ENCODE measurements around the gene SIN3B.

Gene SIN3B

GRCh38 chr19:16885166-16885565 lies 56.0 kb downstream of the SIN3B start:
- peaks cover 10% of the 10 kb centered on the region in 2 experiments for H3K36me3 ChIP-seq (ENCODE audit: control insufficient read depth in 1 of 2, insufficient read depth in 2 of 2, low read length in 2 of 2)
- H3K4ac ChIP-seq (ENCODE audit: low read depth, low read length), result no peak overlapping the region
- H3K27ac ChIP-seq (ENCODE audit: low read depth, low read length), result no peak overlapping the region
- no peak overlapping the region for H2BK120ac ChIP-seq (ENCODE audit: insufficient read depth, low read length, poor library complexity)
- no peaks in the 10 kb centered on the region for H3K4me1 ChIP-seq (ENCODE audit: control insufficient read depth in 1 of 2, insufficient read depth in 2 of 2, low read length in 2 of 2)
- no peak overlapping the region for H4K8ac ChIP-seq (ENCODE audit: low read depth, low read length)
- peaks cover 18% of the 10 kb centered on the region for H3K9me3 ChIP-seq (ENCODE audit: insufficient read depth, low read depth, low read length)
- no peak overlapping the region for H2AFZ ChIP-seq (ENCODE audit: insufficient read depth, low read length, poor library complexity)
- H3K23ac ChIP-seq (ENCODE audit: low read length), result no peak overlapping the region
- H3K18ac ChIP-seq (ENCODE audit: low read length), result no peak overlapping the region
- H2BK12ac ChIP-seq (ENCODE audit: low read length), result no peak overlapping the region
- WGBS (ENCODE audit: extremely low coverage, insufficient coverage, insufficient read length), result no CpG with 5 or more reads among the region's 5 CpGs
- H3K9ac ChIP-seq (ENCODE audit: low read length), result no peak overlapping the region
- H3K79me1 ChIP-seq (ENCODE audit: low read length), result no peaks in the 10 kb centered on the region
- H3K27me3 ChIP-seq (ENCODE audit: insufficient read depth, low read length), result no peaks in the 10 kb centered on the region
- H3K79me2 ChIP-seq (ENCODE audit: control insufficient read depth, insufficient read depth, low read length, poor library complexity), result no peaks in the 10 kb centered on the region
- H2BK5ac ChIP-seq (ENCODE audit: low read depth, low read length, poor library complexity), result no peak overlapping the region
- H2AK5ac ChIP-seq (ENCODE audit: low read length), result no peak overlapping the region
- no peak overlapping the region for H4K91ac ChIP-seq (ENCODE audit: low read depth, low read length)
- no peak overlapping the region for H4K12ac ChIP-seq (ENCODE audit: low read depth, low read length)
- H3K4me3 ChIP-seq (ENCODE audit: low read depth, low read length), result no peak overlapping the region
- H3K4me2 ChIP-seq (ENCODE audit: low read length), result no peak overlapping the region
- DNase-seq, result no peak
- no peak overlapping the region for H3K14ac ChIP-seq (ENCODE audit: low read length)

- Histone ChIP-seq H2AFZ (ENCODE audit: insufficient read depth, low read length, poor library complexity) (no peak overlapping the region), H3K14ac (ENCODE audit: low read length) (no peak overlapping the region), H3K9me3 (ENCODE audit: insufficient read depth, low read depth, low read length) (peaks cover 13% of the 10 kb centered on the region), H4K91ac (ENCODE audit: low read depth, low read length) (no peak overlapping the region), H3K27me3 (ENCODE audit: insufficient read depth, low read length) (no peaks in the 10 kb centered on the region), H3K79me2 (ENCODE audit: control insufficient read depth, insufficient read depth, low read length, poor library complexity) (no peaks in the 10 kb centered on the region), H3K27ac (ENCODE audit: low read depth, low read length) (no peak overlapping the region), H3K36me3 (ENCODE audit: control insufficient read depth in 1 of 2, insufficient read depth in 2 of 2, low read length in 2 of 2) (no peaks in the 10 kb centered on the region), H3K18ac (ENCODE audit: low read length) (no peak overlapping the region), H2BK120ac (ENCODE audit: insufficient read depth, low read length, poor library complexity) (no peak overlapping the region), H3K79me1 (ENCODE audit: low read length) (no peaks in the 10 kb centered on the region), H3K4ac (ENCODE audit: low read depth, low read length) (no peak overlapping the region), H2BK5ac (ENCODE audit: low read depth, low read length, poor library complexity) (no peak overlapping the region), H3K23ac (ENCODE audit: low read length) (no peak overlapping the region), H3K4me1 (ENCODE audit: control insufficient read depth in 1 of 2, insufficient read depth in 2 of 2, low read length in 2 of 2) (no peaks in the 10 kb centered on the region), H2BK12ac (ENCODE audit: low read length) (no peak overlapping the region), H4K12ac (ENCODE audit: low read depth, low read length) (no peak overlapping the region), H3K4me2 (ENCODE audit: low read length) (no peak overlapping the region), H3K4me3 (ENCODE audit: low read depth, low read length) (no peak overlapping the region), H2AK5ac (ENCODE audit: low read length) (no peak overlapping the region), H3K9ac (ENCODE audit: low read length) (no peak overlapping the region), H4K8ac (ENCODE audit: low read depth, low read length) (no peak overlapping the region)
- no CpG with 5 or more reads among the region's 20 CpGs for WGBS (ENCODE audit: extremely low coverage, insufficient coverage, insufficient read length)
- peak; percentile 90 to 95 for DNase-seq
Measured at GRCh38 chr19:16886305-16886880, 57.2 kb downstream of the SIN3B start.

- no peak overlapping the region for H3K4ac ChIP-seq (ENCODE audit: low read depth, low read length)
- no peak overlapping the region for H2AK5ac ChIP-seq (ENCODE audit: low read length)
- H2BK12ac ChIP-seq (ENCODE audit: low read length), result no peak overlapping the region
- H2AFZ ChIP-seq (ENCODE audit: insufficient read depth, low read length, poor library complexity), result no peak overlapping the region
- H3K27ac ChIP-seq (ENCODE audit: low read depth, low read length), result no peak overlapping the region
- H3K4me2 ChIP-seq (ENCODE audit: low read length), result no peak overlapping the region
- H3K9me3 ChIP-seq (ENCODE audit: insufficient read depth, low read depth, low read length), result peaks cover 10% of the 10 kb centered on the region
- H3K4me1 ChIP-seq (ENCODE audit: control insufficient read depth in 1 of 2, insufficient read depth in 2 of 2, low read length in 2 of 2), result no peaks in the 10 kb centered on the region
- no CpG with 5 or more reads among the region's 17 CpGs for WGBS (ENCODE audit: extremely low coverage, insufficient coverage, insufficient read length)
- H2BK5ac ChIP-seq (ENCODE audit: low read depth, low read length, poor library complexity), result no peak overlapping the region
- H3K9ac ChIP-seq (ENCODE audit: low read length), result no peak overlapping the region
- H3K79me1 ChIP-seq (ENCODE audit: low read length), result no peaks in the 10 kb centered on the region
- H4K12ac ChIP-seq (ENCODE audit: low read depth, low read length), result no peak overlapping the region
- H3K36me3 ChIP-seq (ENCODE audit: control insufficient read depth in 1 of 2, insufficient read depth in 2 of 2, low read length in 2 of 2), result no peaks in the 10 kb centered on the region
- no peak overlapping the region for H4K8ac ChIP-seq (ENCODE audit: low read depth, low read length)
- H2BK120ac ChIP-seq (ENCODE audit: insufficient read depth, low read length, poor library complexity), result no peak overlapping the region
- no peak overlapping the region for H3K23ac ChIP-seq (ENCODE audit: low read length)
- no peak overlapping the region for H3K4me3 ChIP-seq (ENCODE audit: low read depth, low read length)
- DNase-seq, result no peak
- H3K14ac ChIP-seq (ENCODE audit: low read length), result no peak overlapping the region
- H3K18ac ChIP-seq (ENCODE audit: low read length), result no peak overlapping the region
- H3K27me3 ChIP-seq (ENCODE audit: insufficient read depth, low read length), result no peaks in the 10 kb centered on the region
- H3K79me2 ChIP-seq (ENCODE audit: control insufficient read depth, insufficient read depth, low read length, poor library complexity), result no peaks in the 10 kb centered on the region
- H4K91ac ChIP-seq (ENCODE audit: low read depth, low read length), result no peak overlapping the region
Measured at GRCh38 chr19:16887353-16888265, 58.4 kb downstream of the SIN3B start.

- Histone ChIP-seq H2BK12ac (ENCODE audit: low read length) (no peak within 1 kb of the TSS), H3K4me2 (ENCODE audit: low read length) (no peak within 1 kb of the TSS), H3K4ac (ENCODE audit: low read depth, low read length) (no peak within 1 kb of the TSS), H4K8ac (ENCODE audit: low read depth, low read length) (no peak within 1 kb of the TSS), H4K91ac (ENCODE audit: low read depth, low read length) (no peak within 1 kb of the TSS), H3K4me3 (ENCODE audit: low read depth, low read length) (no peak within 1 kb of the TSS), H3K9me3 (ENCODE audit: insufficient read depth, low read depth, low read length) (peaks cover 4% of the 10 kb centered on the region), H3K79me2 (ENCODE audit: control insufficient read depth, insufficient read depth, low read length, poor library complexity) (no peaks in the 10 kb centered on the region), H2BK120ac (ENCODE audit: insufficient read depth, low read length, poor library complexity) (no peak within 1 kb of the TSS), H3K36me3 (ENCODE audit: control insufficient read depth in 1 of 2, insufficient read depth in 2 of 2, low read length in 2 of 2) (no peaks in the 10 kb centered on the region), H3K27ac (ENCODE audit: low read depth, low read length) (no peak within 1 kb of the TSS), H3K27me3 (ENCODE audit: insufficient read depth, low read length) (no peaks in the 10 kb centered on the region), H2AK5ac (ENCODE audit: low read length) (no peak within 1 kb of the TSS), H3K4me1 (ENCODE audit: control insufficient read depth in 1 of 2, insufficient read depth in 2 of 2, low read length in 2 of 2) (no peaks in the 10 kb centered on the region), H3K9ac (ENCODE audit: low read length) (no peak within 1 kb of the TSS), H3K14ac (ENCODE audit: low read length) (no peak within 1 kb of the TSS), H2BK5ac (ENCODE audit: low read depth, low read length, poor library complexity) (no peak within 1 kb of the TSS), H3K18ac (ENCODE audit: low read length) (no peak within 1 kb of the TSS), H3K79me1 (ENCODE audit: low read length) (no peaks in the 10 kb centered on the region), H3K23ac (ENCODE audit: low read length) (no peak within 1 kb of the TSS), H4K12ac (ENCODE audit: low read depth, low read length) (no peak within 1 kb of the TSS), H2AFZ (ENCODE audit: insufficient read depth, low read length, poor library complexity) (no peak within 1 kb of the TSS)
- WGBS (ENCODE audit: extremely low coverage, insufficient coverage, insufficient read length), result no CpG with 5 or more reads among the region's 31 CpGs
- peak in 1 of 2 donors; percentile 5 for DNase-seq
Measured at GRCh38 chr19:16888629-16889365, 59.6 kb downstream of the SIN3B start, which contains the start of gene F2RL3. TSS of gene F2RL3 (plus strand) at chr19:16888999. CDS start at chr19:16889190, 191 bp downstream.

All from trophoblast cell (in vitro differentiated cells and primary cell).